Hepatocyte (in vitro differentiated cells): Measurements from ENCODE around the gene LIPH.

Experiments used
- CTCF ChIP-seq: fragments of 200-600 bp; sonication (generic); IDR thresholded peaks from 2 replicates; pipeline ENCODE4 v1.5.1; 2016; ENCODE audit warnings: antibody characterized with exemption, mild to moderate bottlenecking; ENCODE audit not compliant: poor library complexity
- EZH2 ChIP-seq: fragments of 200-600 bp; sonication (generic); IDR thresholded peaks from 2 replicates; pipeline ENCODE4 v1.6.1; 2016; ENCODE audit warnings: antibody characterized with exemption, mild to moderate bottlenecking, borderline replicate concordance

GRCh38 chr3:185470323-185470722 is 82.1 kb downstream of the LIPH start:
- no peak for TF ChIP-seq CTCF
- no peak for TF ChIP-seq EZH2
